GM12891 (cell line): ENCODE data around the gene HK1.

ENCODE experiments used
- POLR2A ChIP-seq: IDR thresholded peaks from 2 replicates; pipeline ENCODE4 v1.6.1; 2011; ENCODE audit warnings: low read depth, low read length, control low read depth
- POLR2AphosphoS5 ChIP-seq: IDR thresholded peaks from 2 replicates; pipeline ENCODE4 v1.6.1; 2011; ENCODE audit warnings: low read depth, low read length, control low read depth
- POU2F2 ChIP-seq: IDR thresholded peaks from 2 replicates; pipeline ENCODE4 v1.6.1; 2011; ENCODE audit warnings: low read depth, mild to moderate bottlenecking, control low read depth, low read length, moderate library complexity
- TAF1 ChIP-seq: IDR thresholded peaks from 2 replicates; pipeline ENCODE4 v1.6.1; 2011; ENCODE audit warnings: low read depth, low read length, control low read depth

DNA sequence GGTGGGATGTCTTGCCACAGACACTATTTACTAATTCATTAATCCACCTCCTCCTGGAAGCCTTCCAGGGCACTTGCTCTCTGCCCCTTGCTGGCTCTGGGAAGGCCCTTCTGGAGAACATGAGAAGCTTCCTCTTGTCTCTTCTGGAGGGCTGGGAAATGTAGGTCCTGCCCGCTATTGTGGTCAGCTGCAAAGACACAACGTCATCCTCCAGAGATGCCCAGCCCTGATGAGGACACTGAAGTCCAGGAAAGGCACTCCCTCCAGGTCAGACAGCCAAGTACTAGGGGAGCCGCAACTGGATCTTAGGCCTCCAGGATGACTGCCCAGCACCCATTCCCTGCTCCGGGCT, 148.1 kb downstream of the HK1 start:
- TF ChIP-seq POLR2A (no peak), POLR2AphosphoS5 (no peak), POU2F2 (no peak), TAF1 (no peak)
